ENCODE results near the gene GM2A. TPM values are rescaled to one million over a fixed set of nuclear protein-coding genes. Genes with fewer than 3 reads are reported as not detected.
A peak's percentile ranks its signal among the peaks of the same experiment; 100 is the strongest.

GM2A gene
- total and polyA plus RNA-seq, 2 experiments from 2014 or later: 14.9 to 27.6 TPM

DNA sequence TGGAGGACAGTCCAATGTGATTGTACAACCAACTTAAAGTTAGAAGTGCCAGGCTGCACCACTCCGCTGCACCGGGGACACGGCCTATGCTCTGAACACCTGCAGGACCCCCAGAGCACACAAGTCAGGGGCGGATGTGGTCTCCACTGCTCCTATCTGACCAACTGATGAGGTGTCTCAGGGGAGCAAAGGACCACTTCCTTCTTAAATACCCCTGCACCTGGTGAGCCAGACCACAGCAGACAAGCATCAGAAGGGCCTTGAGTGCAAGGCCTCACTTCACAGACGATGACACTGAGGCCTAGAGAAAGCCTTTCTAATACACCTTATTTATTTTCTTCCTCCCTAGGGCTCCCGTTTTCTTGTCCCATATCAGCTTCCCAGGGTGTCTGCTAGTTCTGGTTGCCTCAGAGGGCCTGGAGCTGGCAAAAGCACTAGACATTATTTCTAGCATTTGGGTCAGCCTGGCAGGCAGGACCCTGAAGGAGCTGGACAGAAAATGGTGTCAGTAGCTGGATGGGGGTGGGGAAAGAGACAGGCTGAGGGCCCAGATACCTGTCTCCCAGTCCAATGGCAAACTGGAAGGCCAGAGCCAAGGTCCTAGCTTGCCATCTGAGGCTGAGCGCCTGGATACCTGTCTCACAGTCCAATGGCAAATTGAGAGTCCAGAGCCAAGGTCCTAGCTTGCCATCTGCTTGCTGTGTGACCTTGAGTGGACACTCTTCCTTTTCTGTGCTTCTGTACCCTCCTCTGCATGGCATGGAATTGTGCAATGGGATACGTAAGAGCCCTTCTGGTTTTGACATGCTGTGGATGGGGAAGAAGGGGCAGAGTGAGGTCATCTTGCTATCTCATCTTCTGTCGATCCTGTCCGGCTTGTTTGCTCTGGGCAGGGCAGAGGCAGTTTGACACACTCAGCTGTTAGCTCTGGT is 38.1 kb upstream of the GM2A start:
- Histone ChIP-seq H4K20me1 (ENCODE audit: insufficient read depth, poor library complexity, severe bottlenecking) (no peaks in the 10 kb centered on the region), H3K4me3 (no peak overlapping the region), H3K4me1 (ENCODE audit: insufficient read depth) (peaks cover 13% of the 10 kb centered on the region), H2AFZ (no peak overlapping the region), H3K9me2 (replicated peaks; ENCODE audit: insufficient read depth) (no peaks in the 10 kb centered on the region), H3K36me3 (replicated peaks; ENCODE audit: insufficient read depth, low read depth) (no peaks in the 10 kb centered on the region), H3K4me2 (no peak overlapping the region), H3K27me3 (no peaks in the 10 kb centered on the region), H3K9me3 (ENCODE audit: low read depth) (no peaks in the 10 kb centered on the region), H3K27ac (peak overlapping the region; percentile 81), H3K79me2 (peaks cover 2% of the 10 kb centered on the region)
- peak; percentile 28 for DNase-seq (ENCODE audit: low spot score)
- WGBS (ENCODE audit: low lambda C conversion rate, missing lambda C conversion rate): 79% methylated on average over 10 of the region's 10 CpGs
- TF ChIP-seq EZH2phosphoT487 (IDR thresholded peaks at IDR 0.05; ENCODE audit: low read depth, severe bottlenecking, unreplicated experiment): no peak
- TF ChIP-seq EZH2 (IDR thresholded peaks at IDR 0.05; ENCODE audit: borderline replicate concordance): no peak
- TF ChIP-seq, protein P1, sequence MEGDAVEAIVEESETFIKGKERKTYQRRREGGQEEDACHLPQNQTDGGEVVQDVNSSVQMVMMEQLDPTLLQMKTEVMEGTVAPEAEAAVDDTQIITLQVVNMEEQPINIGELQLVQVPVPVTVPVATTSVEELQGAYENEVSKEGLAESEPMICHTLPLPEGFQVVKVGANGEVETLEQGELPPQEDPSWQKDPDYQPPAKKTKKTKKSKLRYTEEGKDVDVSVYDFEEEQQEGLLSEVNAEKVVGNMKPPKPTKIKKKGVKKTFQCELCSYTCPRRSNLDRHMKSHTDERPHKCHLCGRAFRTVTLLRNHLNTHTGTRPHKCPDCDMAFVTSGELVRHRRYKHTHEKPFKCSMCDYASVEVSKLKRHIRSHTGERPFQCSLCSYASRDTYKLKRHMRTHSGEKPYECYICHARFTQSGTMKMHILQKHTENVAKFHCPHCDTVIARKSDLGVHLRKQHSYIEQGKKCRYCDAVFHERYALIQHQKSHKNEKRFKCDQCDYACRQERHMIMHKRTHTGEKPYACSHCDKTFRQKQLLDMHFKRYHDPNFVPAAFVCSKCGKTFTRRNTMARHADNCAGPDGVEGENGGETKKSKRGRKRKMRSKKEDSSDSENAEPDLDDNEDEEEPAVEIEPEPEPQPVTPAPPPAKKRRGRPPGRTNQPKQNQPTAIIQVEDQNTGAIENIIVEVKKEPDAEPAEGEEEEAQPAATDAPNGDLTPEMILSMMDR (IDR thresholded peaks at IDR 0.05; ENCODE audit: poor library complexity): no peak

- peak overlapping the region; percentile 81 for H3K27ac ChIP-seq
- H3K79me2 ChIP-seq: peaks cover 2% of the 10 kb centered on the region
- no peak for DNase-seq (ENCODE audit: low spot score)
- no peaks in the 10 kb centered on the region for H3K9me3 ChIP-seq (ENCODE audit: low read depth)
- no peak overlapping the region for H3K4me3 ChIP-seq
- no peaks in the 10 kb centered on the region for H4K20me1 ChIP-seq (ENCODE audit: insufficient read depth, poor library complexity, severe bottlenecking)
- no peak overlapping the region for H3K4me2 ChIP-seq
- H3K9me2 ChIP-seq (replicated peaks; ENCODE audit: insufficient read depth): no peaks in the 10 kb centered on the region
- H3K27me3 ChIP-seq: no peaks in the 10 kb centered on the region
- H3K4me1 ChIP-seq (ENCODE audit: insufficient read depth): peaks cover 13% of the 10 kb centered on the region
- H3K36me3 ChIP-seq (replicated peaks; ENCODE audit: insufficient read depth, low read depth): no peaks in the 10 kb centered on the region
- TF ChIP-seq, protein P1 (IDR thresholded peaks at IDR 0.05; ENCODE audit: poor library complexity): no peak
- TF ChIP-seq EZH2 (IDR thresholded peaks at IDR 0.05; ENCODE audit: borderline replicate concordance) (no peak), EZH2phosphoT487 (IDR thresholded peaks at IDR 0.05; ENCODE audit: low read depth, severe bottlenecking, unreplicated experiment) (no peak)
- no peak overlapping the region for H2AFZ ChIP-seq
- 86% methylated on average over 2 of the region's 2 CpGs for WGBS (ENCODE audit: low lambda C conversion rate, missing lambda C conversion rate)
These were observed 37.5 kb upstream of the GM2A start for GRCh38 chr5:151215546-151215880.

DNA sequence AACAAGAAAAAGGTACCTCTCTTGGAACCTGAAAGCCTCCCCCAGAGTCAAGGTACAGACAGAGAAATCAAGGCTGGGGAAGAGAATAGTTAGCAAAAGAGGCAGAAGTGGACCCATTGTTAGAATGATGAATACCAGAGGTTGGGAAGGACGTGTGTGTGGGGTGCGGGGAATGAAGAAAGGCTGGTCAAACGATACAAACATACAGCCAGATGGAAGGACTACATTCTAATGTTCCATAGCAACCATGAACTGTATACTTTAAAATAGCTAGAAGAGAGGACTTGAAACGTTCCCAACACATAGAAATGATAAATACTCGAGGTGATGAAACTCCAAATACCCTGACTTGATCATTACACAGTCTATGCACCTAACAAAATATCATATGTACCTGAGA is 36.2 kb upstream of the GM2A start:
- Histone ChIP-seq H3K79me2 (peaks cover 11% of the 10 kb centered on the region), H4K20me1 (ENCODE audit: insufficient read depth, poor library complexity, severe bottlenecking) (no peaks in the 10 kb centered on the region), H3K4me2 (no peak overlapping the region), H3K4me3 (no peak overlapping the region), H3K27ac (no peak overlapping the region), H2AFZ (no peak overlapping the region), H3K4me1 (ENCODE audit: insufficient read depth) (peaks cover 13% of the 10 kb centered on the region), H3K9me3 (ENCODE audit: low read depth) (no peaks in the 10 kb centered on the region), H3K36me3 (replicated peaks; ENCODE audit: insufficient read depth, low read depth) (no peaks in the 10 kb centered on the region), H3K9me2 (replicated peaks; ENCODE audit: insufficient read depth) (no peaks in the 10 kb centered on the region), H3K27me3 (no peaks in the 10 kb centered on the region)
- DNase-seq (ENCODE audit: low spot score): no peak
- 65% methylated on average over 5 of the region's 5 CpGs for WGBS (ENCODE audit: low lambda C conversion rate, missing lambda C conversion rate)
- TF ChIP-seq EZH2 (IDR thresholded peaks at IDR 0.05; ENCODE audit: borderline replicate concordance) (no peak), EZH2phosphoT487 (IDR thresholded peaks at IDR 0.05; ENCODE audit: low read depth, severe bottlenecking, unreplicated experiment) (no peak)
- TF ChIP-seq, protein P1 (IDR thresholded peaks at IDR 0.05; ENCODE audit: poor library complexity): no peak
